ENCODE data around the gene PPP1R15B.

PPP1R15B gene

GRCh38 chr1:204383163-204383904 is 28.3 kb downstream of the PPP1R15B start:
- Mint-ChIP-seq H3K27ac (no peak overlapping the region), H3K27me3 (peaks cover 11% of the 10 kb centered on the region), H3K4me3 (no peak overlapping the region), H3K4me1 (ENCODE audit: low read depth) (peaks cover 6% of the 10 kb centered on the region), H3K36me3 (ENCODE audit: low read depth) (no peaks in the 10 kb centered on the region), H3K9me3 (no peaks in the 10 kb centered on the region)
- no peak for DNase-seq

- no peaks in the 10 kb centered on the region for H3K9me3 Mint-ChIP-seq
- H3K4me3 Mint-ChIP-seq = no peak overlapping the region
- H3K4me1 Mint-ChIP-seq (ENCODE audit: low read depth) = peaks cover 12% of the 10 kb centered on the region
- H3K36me3 Mint-ChIP-seq (ENCODE audit: low read depth) = no peaks in the 10 kb centered on the region
- peaks cover 17% of the 10 kb centered on the region for H3K27me3 Mint-ChIP-seq
- no peak overlapping the region for H3K27ac Mint-ChIP-seq
- DNase-seq = no peak
These were observed 28.9 kb downstream of the PPP1R15B start for GRCh38 chr1:204382714-204383083.

GRCh38 chr1:204380293-204380831 is 31.3 kb downstream of the PPP1R15B start:
- H3K36me3 Mint-ChIP-seq (ENCODE audit: low read depth) = no peaks in the 10 kb centered on the region
- no peak overlapping the region for H3K4me3 Mint-ChIP-seq
- H3K27me3 Mint-ChIP-seq = peaks cover 29% of the 10 kb centered on the region
- H3K9me3 Mint-ChIP-seq = no peaks in the 10 kb centered on the region
- no peak for DNase-seq
- no peak overlapping the region for H3K27ac Mint-ChIP-seq
- peaks cover 14% of the 10 kb centered on the region for H3K4me1 Mint-ChIP-seq (ENCODE audit: low read depth)

- no peaks in the 10 kb centered on the region for H3K36me3 Mint-ChIP-seq (ENCODE audit: low read depth)
- H3K4me1 Mint-ChIP-seq (ENCODE audit: low read depth) = peaks cover 14% of the 10 kb centered on the region
- H3K27me3 Mint-ChIP-seq = peaks cover 29% of the 10 kb centered on the region
- peak overlapping the region; percentile 32 for H3K27ac Mint-ChIP-seq
- peak; percentile 76 for DNase-seq
- no peaks in the 10 kb centered on the region for H3K9me3 Mint-ChIP-seq
- H3K4me3 Mint-ChIP-seq = peak overlapping the region; percentile 80
These were observed 33.6 kb downstream of the PPP1R15B start for GRCh38 chr1:204377800-204378668.

GRCh38 chr1:204376919-204377799 is 34.5 kb downstream of the PPP1R15B start:
- peaks cover 29% of the 10 kb centered on the region for H3K27me3 Mint-ChIP-seq
- DNase-seq = no peak
- H3K4me3 Mint-ChIP-seq = peak overlapping the region; percentile 53
- no peaks in the 10 kb centered on the region for H3K36me3 Mint-ChIP-seq (ENCODE audit: low read depth)
- H3K9me3 Mint-ChIP-seq = no peaks in the 10 kb centered on the region
- H3K4me1 Mint-ChIP-seq (ENCODE audit: low read depth) = peaks cover 14% of the 10 kb centered on the region
- no peak overlapping the region for H3K27ac Mint-ChIP-seq

GRCh38 chr1:204376465-204376864 is 35.2 kb downstream of the PPP1R15B start:
- Mint-ChIP-seq H3K27ac (no peak overlapping the region), H3K9me3 (no peaks in the 10 kb centered on the region), H3K4me3 (no peak overlapping the region), H3K36me3 (ENCODE audit: low read depth) (no peaks in the 10 kb centered on the region), H3K27me3 (peaks cover 29% of the 10 kb centered on the region), H3K4me1 (ENCODE audit: low read depth) (peaks cover 12% of the 10 kb centered on the region)
- no peak for DNase-seq

GRCh38 chr1:204373911-204374310 is 37.7 kb downstream of the PPP1R15B start:
- DNase-seq = no peak
- no peak overlapping the region for H3K4me3 Mint-ChIP-seq
- H3K4me1 Mint-ChIP-seq (ENCODE audit: low read depth) = peaks cover 13% of the 10 kb centered on the region
- no peaks in the 10 kb centered on the region for H3K9me3 Mint-ChIP-seq
- H3K36me3 Mint-ChIP-seq (ENCODE audit: low read depth) = no peaks in the 10 kb centered on the region
- peaks cover 20% of the 10 kb centered on the region for H3K27me3 Mint-ChIP-seq
- no peak overlapping the region for H3K27ac Mint-ChIP-seq

- H3K27me3 Mint-ChIP-seq = no peaks in the 10 kb centered on the region
- H3K4me3 Mint-ChIP-seq = no peak overlapping the region
- H3K27ac Mint-ChIP-seq = no peak overlapping the region
- DNase-seq = peak; percentile 11
- H3K9me3 Mint-ChIP-seq = no peaks in the 10 kb centered on the region
- peaks cover 6% of the 10 kb centered on the region for H3K4me1 Mint-ChIP-seq (ENCODE audit: low read depth)
- H3K36me3 Mint-ChIP-seq (ENCODE audit: low read depth) = no peaks in the 10 kb centered on the region
These were observed 41.4 kb downstream of the PPP1R15B start for GRCh38 chr1:204370176-204370575.

- H3K4me3 Mint-ChIP-seq = no peak overlapping the region
- H3K4me1 Mint-ChIP-seq (ENCODE audit: low read depth) = peaks cover 16% of the 10 kb centered on the region
- no peak overlapping the region for H3K27ac Mint-ChIP-seq
- H3K36me3 Mint-ChIP-seq (ENCODE audit: low read depth) = no peaks in the 10 kb centered on the region
- no peaks in the 10 kb centered on the region for H3K27me3 Mint-ChIP-seq
- H3K9me3 Mint-ChIP-seq = no peaks in the 10 kb centered on the region
- peak; percentile 8 for DNase-seq
These were observed 42.5 kb downstream of the PPP1R15B start for GRCh38 chr1:204368996-204369726.

GRCh38 chr1:204367956-204368355 is 43.7 kb downstream of the PPP1R15B start:
- Mint-ChIP-seq H3K27me3 (no peaks in the 10 kb centered on the region), H3K4me1 (ENCODE audit: low read depth) (peaks cover 28% of the 10 kb centered on the region), H3K4me3 (no peak overlapping the region), H3K36me3 (ENCODE audit: low read depth) (no peaks in the 10 kb centered on the region), H3K27ac (no peak overlapping the region), H3K9me3 (no peaks in the 10 kb centered on the region)
- peak; percentile 23 for DNase-seq

GRCh38 chr1:204367193-204367858 is 44.3 kb downstream of the PPP1R15B start:
- peaks cover 32% of the 10 kb centered on the region for H3K4me1 Mint-ChIP-seq (ENCODE audit: low read depth)
- no peaks in the 10 kb centered on the region for H3K36me3 Mint-ChIP-seq (ENCODE audit: low read depth)
- H3K9me3 Mint-ChIP-seq = no peaks in the 10 kb centered on the region
- no peak overlapping the region for H3K27ac Mint-ChIP-seq
- no peak overlapping the region for H3K4me3 Mint-ChIP-seq
- no peak for DNase-seq
- H3K27me3 Mint-ChIP-seq = no peaks in the 10 kb centered on the region

- H3K36me3 Mint-ChIP-seq (ENCODE audit: low read depth) = no peaks in the 10 kb centered on the region
- H3K4me3 Mint-ChIP-seq = no peak overlapping the region
- no peak overlapping the region for H3K27ac Mint-ChIP-seq
- peaks cover 32% of the 10 kb centered on the region for H3K4me1 Mint-ChIP-seq (ENCODE audit: low read depth)
- H3K27me3 Mint-ChIP-seq = no peaks in the 10 kb centered on the region
- no peak for DNase-seq
- no peaks in the 10 kb centered on the region for H3K9me3 Mint-ChIP-seq
These were observed 44.9 kb downstream of the PPP1R15B start for GRCh38 chr1:204366759-204367158.

- H3K36me3 Mint-ChIP-seq (ENCODE audit: low read depth) = no peaks in the 10 kb centered on the region
- H3K27ac Mint-ChIP-seq = peak overlapping the region; percentile 86
- DNase-seq = peak; percentile 83
- no peaks in the 10 kb centered on the region for H3K9me3 Mint-ChIP-seq
- peaks cover 3% of the 10 kb centered on the region for H3K27me3 Mint-ChIP-seq
- peak overlapping the region; percentile 57 for H3K4me3 Mint-ChIP-seq
- H3K4me1 Mint-ChIP-seq (ENCODE audit: low read depth) = peaks cover 33% of the 10 kb centered on the region
These were observed 48.1 kb downstream of the PPP1R15B start for GRCh38 chr1:204363335-204364114.
